NCI-H1105 (cell line): Measurements from ENCODE around the gene CHRD.
"Not testable (repeated sequence)": the region's sequence is repeated elsewhere in the genome, so short reads cannot be mapped to it uniquely, and the experiment has no call there.

ENCODE experiments used
- DNase-seq: peaks from one replicate; lab custom pipeline; 2025; lab: John Stamatoyannopoulos, UW

The CHRD gene

GRCh38 chr3:184419171-184419570, 39.3 kb downstream of the CHRD start:
- no peak for DNase-seq

GRCh38 chr3:184423561-184423960, 43.7 kb downstream of the CHRD start:
- no peak for DNase-seq

GRCh38 chr3:184426691-184427141, 46.9 kb downstream of the CHRD start:
- no peak for DNase-seq

- no peak for DNase-seq
Measured at GRCh38 chr3:184428561-184429175, 48.8 kb downstream of the CHRD start.

GRCh38 chr3:184429786-184430185, 49.9 kb downstream of the CHRD start:
- DNase-seq: no peak

GRCh38 chr3:184430940-184431339, 51.1 kb downstream of the CHRD start:
- no peak for DNase-seq

- not testable (repeated sequence) for DNase-seq
Measured at GRCh38 chr3:184433178-184433577, 53.3 kb downstream of the CHRD start.

- no peak for DNase-seq
Measured at GRCh38 chr3:184439096-184439495, 59.2 kb downstream of the CHRD start.
